Measurements from ENCODE around the gene NFATC2.

The NFATC2 gene

DNA sequence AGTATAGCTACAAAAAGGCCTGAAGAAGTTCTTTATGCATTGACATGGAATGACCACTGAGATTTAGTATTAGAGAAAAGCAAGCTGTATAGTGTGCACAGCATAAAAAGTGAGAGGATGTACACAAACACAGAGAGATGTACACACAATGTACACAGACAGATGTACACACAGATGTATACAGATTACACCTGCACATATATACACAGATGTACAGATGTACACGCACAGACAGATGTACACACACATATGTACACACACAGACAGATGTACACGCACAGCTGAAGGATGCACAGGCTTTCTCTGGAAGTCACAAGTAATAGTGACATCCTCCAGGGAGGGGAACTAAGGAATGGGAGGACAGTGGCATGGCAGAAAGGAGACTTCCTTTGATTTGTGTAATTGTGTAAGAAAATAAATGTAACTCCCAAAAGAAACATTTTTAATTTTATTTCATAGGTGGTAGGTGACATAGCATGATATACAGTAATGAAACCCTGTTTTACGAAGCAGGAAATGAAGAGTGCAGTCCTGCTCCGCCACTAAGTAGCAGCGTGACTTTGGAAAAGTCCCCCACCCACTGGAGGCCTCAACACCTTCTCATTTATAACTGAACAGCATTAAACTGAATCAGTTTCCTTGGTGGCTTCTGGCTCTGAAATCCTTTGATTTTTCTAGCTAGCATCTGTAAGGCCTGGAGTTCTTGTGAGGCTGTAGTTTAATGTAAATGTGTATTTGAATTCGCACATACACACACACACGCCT is 14.1 kb downstream of the NFATC2 start:
- no peak overlapping the region for H3K4me3 ChIP-seq (ENCODE audit: low read depth, low read length)
- TF ChIP-seq, protein P1, sequence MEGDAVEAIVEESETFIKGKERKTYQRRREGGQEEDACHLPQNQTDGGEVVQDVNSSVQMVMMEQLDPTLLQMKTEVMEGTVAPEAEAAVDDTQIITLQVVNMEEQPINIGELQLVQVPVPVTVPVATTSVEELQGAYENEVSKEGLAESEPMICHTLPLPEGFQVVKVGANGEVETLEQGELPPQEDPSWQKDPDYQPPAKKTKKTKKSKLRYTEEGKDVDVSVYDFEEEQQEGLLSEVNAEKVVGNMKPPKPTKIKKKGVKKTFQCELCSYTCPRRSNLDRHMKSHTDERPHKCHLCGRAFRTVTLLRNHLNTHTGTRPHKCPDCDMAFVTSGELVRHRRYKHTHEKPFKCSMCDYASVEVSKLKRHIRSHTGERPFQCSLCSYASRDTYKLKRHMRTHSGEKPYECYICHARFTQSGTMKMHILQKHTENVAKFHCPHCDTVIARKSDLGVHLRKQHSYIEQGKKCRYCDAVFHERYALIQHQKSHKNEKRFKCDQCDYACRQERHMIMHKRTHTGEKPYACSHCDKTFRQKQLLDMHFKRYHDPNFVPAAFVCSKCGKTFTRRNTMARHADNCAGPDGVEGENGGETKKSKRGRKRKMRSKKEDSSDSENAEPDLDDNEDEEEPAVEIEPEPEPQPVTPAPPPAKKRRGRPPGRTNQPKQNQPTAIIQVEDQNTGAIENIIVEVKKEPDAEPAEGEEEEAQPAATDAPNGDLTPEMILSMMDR (IDR thresholded peaks at IDR 0.05; ENCODE audit: control insufficient read depth, extremely low read depth, insufficient read depth) = no peak

DNA sequence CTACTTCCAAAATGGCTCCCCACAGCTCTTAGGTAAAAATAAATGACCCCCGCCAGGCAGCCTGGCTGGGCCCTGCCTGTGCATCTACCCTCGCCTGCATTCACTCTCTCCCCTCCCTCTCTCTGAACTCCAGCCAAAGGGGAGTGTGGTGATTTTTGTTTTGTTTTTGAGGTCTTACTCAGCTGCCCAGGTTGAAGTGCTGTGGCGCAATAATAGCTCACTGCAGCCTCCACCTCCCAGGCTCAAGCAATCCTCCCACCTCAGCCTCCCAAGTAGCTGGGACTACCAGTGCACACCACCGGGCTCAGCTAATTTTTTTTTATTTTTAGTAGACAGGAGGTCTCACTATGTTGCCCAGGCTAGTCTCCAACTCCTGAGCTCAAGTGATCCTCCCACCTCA is 15.8 kb downstream of the NFATC2 start:
- TF ChIP-seq, protein P1 (IDR thresholded peaks at IDR 0.05; ENCODE audit: control insufficient read depth, extremely low read depth, insufficient read depth) = no peak
- DNase-seq (ENCODE audit: low read depth) = no peak
- H3K4me3 ChIP-seq (ENCODE audit: low read depth, low read length) = no peak overlapping the region

More for the DNA sequence above, 14.1 kb downstream of the NFATC2 start:
- DNase-seq (ENCODE audit: low read depth) = no peak

DNA sequence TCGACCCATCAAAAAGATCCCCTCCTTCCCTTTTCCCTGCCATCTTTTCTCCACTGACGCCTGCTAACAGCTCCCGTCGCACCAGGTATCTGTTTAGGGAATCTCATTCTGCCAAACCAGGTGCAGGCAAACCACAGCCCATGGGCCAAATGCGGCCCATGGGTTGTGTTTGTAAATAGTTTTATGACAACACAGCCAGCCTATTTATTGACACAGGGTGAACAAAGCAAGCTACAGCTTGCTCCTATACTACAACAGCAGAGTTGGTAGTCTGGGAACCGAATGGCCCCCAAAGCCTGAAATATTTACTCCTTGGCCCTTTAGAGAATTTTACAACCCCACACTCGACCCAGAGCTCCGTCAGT is 16.4 kb downstream of the NFATC2 start:
- H3K4me3 ChIP-seq (ENCODE audit: low read depth, low read length) = no peak overlapping the region
- peak; percentile 72 for DNase-seq (ENCODE audit: low read depth)
- TF ChIP-seq, protein P1 (IDR thresholded peaks at IDR 0.05; ENCODE audit: control insufficient read depth, extremely low read depth, insufficient read depth) = no peak

DNA sequence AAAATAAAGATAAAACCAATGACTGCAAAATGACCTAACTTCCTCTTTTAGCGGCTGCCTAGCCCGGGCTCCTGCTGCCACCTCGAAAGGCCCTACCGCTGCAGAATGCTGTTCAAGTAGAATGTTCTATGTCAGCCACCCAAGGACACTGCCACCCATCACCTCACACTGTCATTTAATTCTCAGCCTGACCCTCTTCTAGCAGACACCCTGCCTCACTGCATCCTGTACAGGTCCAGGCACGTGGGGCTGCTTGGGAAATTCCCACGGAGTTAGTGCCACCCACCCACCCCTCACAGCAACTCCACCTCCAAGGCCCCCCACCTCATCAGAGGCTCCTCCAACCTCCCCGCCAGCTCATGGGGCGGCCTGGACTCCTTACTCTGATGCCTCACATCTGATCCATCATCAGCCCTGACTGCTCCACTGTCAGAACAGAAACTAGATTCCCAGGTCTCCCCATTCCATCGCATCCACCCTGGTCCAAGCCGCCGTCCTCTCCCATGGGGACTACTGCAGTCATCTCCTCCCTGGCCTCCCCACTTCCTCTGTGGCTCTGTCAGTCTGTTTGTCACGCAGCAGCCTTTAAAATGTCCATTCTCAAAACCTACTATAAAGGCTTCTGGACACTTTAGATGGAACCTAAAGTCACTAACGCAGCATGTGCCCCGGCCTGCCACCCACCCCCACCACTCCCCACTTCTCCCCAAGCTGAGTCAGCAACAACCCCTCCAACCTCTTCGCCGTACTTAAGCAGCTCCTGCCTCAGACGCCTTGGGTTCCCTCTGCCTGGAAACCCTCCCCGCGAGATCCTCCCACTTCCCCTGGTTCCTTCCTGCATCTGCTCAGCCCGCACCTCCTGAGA is 17.0 kb downstream of the NFATC2 start:
- H3K4me3 ChIP-seq (ENCODE audit: low read depth, low read length) = no peak overlapping the region
- DNase-seq (ENCODE audit: low read depth) = no peak
- TF ChIP-seq, protein P1 (IDR thresholded peaks at IDR 0.05; ENCODE audit: control insufficient read depth, extremely low read depth, insufficient read depth) = no peak

DNA sequence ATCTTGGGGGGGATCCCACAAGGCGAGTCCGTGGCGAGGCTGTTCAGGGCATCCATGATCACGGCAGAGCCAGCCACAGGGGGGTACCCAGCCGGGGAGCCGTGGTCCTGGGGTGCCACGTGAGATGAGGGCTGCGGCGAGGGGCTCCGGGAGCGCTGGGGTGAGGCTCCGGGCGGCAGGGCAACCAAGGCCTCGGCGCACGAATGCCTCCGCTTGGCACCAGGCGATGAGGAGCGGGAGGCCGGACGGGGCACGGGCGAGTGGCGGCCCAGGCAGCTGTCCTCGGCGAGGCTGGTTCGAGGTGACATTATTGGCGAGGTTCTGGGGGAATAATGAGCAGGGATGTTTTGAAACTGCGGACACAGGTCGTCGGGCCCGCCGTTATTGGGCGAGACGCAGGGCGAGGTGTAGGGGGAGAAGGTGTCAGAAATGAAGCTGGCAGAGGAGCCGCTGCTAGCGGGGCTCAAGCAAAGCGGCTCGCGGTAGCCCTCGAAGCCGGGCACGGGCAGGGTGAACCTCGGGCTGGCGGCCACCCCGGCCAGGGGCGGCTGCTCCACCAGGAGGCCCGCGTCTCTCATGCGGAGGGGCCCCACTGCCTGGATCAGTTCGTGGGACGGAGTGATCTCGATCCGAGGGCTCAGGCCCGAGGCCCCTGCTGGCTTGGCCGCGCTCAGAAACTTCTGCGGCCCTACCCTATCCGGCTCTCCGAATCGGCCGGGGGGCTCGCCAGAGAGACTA is 19.1 kb downstream of the NFATC2 start:
- TF ChIP-seq, protein P1 (IDR thresholded peaks at IDR 0.05; ENCODE audit: control insufficient read depth, extremely low read depth, insufficient read depth) = no peak
- no peak for DNase-seq (ENCODE audit: low read depth)
- H3K4me3 ChIP-seq (ENCODE audit: low read depth, low read length) = no peak overlapping the region

DNA sequence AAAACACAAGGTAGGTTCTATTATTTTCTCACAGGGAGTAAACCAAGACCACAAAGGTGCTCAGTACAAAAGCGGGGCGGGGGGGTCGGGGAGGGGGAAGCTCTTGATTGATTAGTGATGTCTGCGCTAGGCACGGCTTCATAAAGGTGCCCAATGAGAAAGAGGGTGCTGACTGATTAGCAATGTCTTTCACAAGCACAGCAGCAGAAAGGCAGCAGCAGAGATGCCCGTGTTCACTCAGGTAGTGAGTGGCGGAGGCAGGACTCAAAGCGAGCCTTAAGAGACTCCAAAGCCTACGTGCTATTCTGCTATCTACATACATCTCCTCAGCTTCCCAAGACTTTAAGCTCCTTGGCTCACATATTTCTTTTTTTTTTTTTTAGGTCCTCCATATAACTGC is 20.3 kb downstream of the NFATC2 start:
- TF ChIP-seq, protein P1 (IDR thresholded peaks at IDR 0.05; ENCODE audit: control insufficient read depth, extremely low read depth, insufficient read depth) = no peak

More for the DNA sequence above, 20.3 kb downstream of the NFATC2 start:
- no peak for DNase-seq (ENCODE audit: low read depth)
- no peak overlapping the region for H3K4me3 ChIP-seq (ENCODE audit: low read depth, low read length)

Data from LNCaP clone FGC (cell line).